CD1c-positive myeloid dendritic cell (primary cell): ENCODE data around the gene SMIM5.
"Not testable (repeated sequence)": the region's sequence is repeated elsewhere in the genome, so short reads cannot be mapped to it uniquely, and the experiment has no call there.

Experiments used
- DNase-seq: peaks from one replicate; pipeline ENCODE4 v3.0.0-alpha.2; 2016; ENCODE audit errors: extremely low spot score

SMIM5 gene

DNA sequence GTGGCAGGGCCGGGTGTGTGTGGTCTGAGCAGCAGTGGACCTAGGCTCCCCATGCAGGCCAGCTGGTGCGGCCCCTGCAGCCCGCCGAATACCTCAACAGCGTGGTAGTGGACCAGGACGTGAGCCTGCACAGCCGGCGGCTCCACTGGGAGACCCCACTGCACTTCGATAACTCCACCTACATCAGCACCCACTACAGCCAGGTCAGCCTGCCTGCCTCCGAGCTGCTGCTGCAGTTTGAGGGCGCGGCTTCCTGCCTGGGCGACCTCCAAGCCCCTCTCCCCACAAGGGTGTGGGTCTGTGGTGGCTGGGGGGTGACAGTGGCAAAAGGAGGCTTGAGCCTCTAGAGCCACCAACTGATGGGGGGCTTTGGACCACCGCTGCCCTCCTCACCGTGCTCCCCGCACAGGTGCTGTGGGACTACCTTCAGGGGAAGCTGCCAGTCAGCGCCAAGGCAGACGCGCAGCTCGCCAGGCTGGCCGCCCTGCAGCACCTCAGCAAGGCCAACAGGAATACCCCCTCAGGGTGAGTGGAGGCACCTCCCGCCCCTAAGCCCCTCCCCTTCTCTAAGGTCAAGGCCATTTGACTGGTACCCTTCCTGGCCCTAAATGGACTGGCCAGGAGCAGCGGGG, 8.4 kb upstream of the SMIM5 start:
- DNase-seq, result no peak

GRCh38 chr17:75625813-75626486, 7.3 kb upstream of the SMIM5 start:
- DNase-seq, result no peak

GRCh38 chr17:75626496-75627038, 6.7 kb upstream of the SMIM5 start:
- no peak for DNase-seq

GRCh38 chr17:75627094-75627493, 6.1 kb upstream of the SMIM5 start:
- no peak for DNase-seq

DNA sequence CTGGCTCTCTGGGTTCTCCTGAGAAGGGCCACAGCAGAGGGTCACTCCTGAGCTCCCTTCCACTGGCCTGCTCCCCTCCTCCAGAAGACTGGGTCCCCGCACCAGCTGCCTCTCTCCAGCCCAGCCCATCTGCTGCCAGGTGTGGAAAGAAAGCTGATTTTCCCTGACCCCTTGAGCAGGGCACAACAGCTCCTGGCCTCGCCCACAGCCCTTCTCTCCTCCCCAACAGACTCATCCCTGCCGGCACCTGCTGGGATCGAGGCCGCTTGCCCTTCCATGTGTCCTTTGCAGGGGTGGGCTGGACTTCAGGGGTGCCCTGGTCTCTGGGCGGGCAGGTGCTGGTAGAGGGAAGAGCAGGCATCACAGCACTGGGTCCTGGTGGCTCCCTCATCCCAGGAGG, 4.8 kb upstream of the SMIM5 start:
- DNase-seq, result no peak

GRCh38 chr17:75629157-75629556, 4.1 kb upstream of the SMIM5 start:
- no peak for DNase-seq

DNA sequence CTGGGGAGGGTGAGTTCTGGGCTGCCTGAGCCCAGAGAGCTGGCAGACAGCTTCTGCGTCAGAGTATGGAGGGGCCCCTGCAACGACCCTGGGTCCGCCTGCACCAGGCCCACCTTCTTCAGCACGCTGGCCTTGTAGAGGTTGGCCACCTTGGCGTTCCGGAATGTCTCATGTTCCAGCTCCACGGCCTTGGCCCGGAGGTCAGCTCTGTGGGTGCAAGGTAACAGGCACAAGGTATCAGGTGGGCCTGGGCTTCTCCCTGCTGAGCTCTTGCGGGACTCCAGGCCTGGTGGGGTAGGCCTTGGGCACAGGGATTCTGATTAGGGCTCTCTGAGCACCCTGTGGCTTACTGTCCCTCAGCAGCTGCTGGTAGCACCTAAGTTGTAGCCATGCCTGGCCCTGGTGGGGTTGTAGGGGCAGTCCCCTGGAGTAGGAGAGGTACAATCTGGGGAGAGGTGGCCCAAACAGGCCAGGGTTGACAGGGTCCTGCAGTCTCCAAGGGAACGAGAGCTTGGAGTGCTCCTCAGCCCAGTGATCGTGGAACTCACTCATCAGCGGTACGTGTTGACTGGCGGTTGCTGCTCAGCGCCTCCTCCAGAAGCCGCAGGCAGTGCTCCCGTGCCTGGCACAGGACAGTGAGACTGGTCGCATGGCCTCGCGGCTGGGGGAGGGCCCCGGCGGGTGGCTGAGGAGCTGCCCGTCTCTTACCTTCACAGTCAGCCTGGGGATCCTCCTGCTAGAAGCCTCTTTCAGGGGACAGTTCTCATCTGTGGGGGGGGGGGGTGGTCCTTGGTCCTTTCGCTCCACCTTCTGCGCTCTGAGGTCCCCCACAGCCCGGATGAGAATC, 2.9 kb upstream of the SMIM5 start:
- DNase-seq, result no peak

DNA sequence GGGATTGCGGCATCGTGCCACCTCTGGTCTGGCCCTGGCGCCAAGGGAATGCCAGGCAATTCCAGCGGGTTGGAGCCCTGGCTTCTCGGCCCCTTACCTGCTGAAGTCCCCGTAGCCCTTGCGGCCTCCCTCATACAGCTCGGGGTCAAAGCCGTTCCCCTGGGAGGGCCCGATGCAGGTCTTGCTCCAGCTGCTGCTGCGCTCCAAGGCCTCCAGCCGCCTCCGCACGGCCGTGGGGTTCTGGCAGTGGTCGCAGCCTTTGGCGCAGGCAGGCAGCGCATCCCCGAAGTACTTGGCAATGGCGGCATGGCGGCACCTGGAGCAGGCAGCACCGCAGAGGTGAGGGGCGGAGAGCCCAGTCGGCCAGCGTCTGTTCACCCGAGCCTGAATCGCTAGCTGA, 1.9 kb upstream of the SMIM5 start:
- no peak for DNase-seq

- no peak for DNase-seq
These were observed 806 bp upstream of the SMIM5 start for GRCh38 chr17:75632428-75632827.

GRCh38 chr17:75633486-75634375, 497 bp downstream of the SMIM5 start:
- DNase-seq, result peak; percentile 69

GRCh38 chr17:75634376-75634740, 1.1 kb downstream of the SMIM5 start:
- DNase-seq, result no peak

DNA sequence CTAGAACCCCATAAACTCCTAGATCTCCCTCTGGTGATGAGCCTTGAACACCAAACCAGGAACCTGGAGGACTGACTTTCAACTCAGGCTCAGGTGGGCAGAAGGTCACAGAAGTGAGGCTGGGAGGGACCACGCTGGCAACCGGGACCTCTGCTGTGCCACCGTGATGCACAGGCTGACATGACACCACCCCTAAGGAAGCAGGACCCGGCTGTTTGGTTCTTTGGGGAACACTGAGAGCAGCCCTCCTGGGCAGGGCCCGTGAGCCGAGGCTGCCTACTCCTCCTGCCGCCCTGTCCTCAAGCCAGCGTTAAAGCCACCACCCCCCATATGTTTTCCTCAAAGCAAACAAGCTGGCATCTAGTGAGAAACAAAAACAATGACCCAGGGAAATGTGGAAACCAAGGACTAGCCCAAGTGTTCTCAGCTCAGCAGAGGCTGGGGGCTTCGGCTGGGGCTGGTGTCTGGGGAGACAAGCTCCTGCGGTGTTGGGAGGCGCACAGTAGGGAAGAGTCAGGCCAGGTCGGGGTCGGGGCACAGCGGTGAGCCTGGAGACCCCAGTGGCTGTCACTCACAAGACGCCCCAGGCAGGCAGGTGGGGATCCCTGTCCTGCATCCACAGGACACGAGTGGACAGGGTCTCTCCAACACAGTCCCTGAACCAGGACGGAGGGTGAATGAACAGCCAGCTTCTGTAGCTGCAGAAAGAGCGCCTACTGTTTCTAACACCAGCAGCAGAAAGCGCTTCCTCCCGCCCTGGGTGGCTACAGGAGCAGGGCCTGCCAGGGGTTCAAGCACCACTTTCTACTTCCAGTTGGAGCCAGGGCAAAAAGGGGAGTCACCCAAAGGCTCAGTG, 1.7 kb downstream of the SMIM5 start:
- DNase-seq, result no peak

GRCh38 chr17:75635610-75636202, 2.5 kb downstream of the SMIM5 start:
- DNase-seq, result no peak

- no peak for DNase-seq
These were observed 3.3 kb downstream of the SMIM5 start for GRCh38 chr17:75636381-75637142.

- DNase-seq, result no peak
These were observed 3.9 kb downstream of the SMIM5 start for GRCh38 chr17:75637143-75637538.

DNA sequence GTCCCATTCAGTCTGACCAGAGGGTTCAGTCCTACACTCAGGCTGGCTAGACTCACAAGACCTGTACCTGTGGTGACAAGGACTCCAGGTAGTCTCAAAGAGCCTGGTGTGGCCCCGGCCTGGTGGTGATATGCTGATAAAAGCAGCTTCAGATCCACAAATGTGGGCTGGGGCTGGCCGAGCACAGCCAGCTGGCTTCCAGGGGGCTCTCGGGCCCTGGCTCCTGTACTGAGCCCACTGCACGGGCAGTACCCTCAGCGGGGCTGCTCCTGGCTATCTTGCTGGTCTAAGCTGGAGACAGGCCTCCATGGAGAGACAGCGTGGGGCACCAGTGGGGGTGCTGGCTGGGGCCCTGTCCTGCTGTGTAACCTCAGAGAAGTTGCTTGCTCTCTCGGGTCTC, 4.3 kb downstream of the SMIM5 start:
- DNase-seq, result no peak

DNA sequence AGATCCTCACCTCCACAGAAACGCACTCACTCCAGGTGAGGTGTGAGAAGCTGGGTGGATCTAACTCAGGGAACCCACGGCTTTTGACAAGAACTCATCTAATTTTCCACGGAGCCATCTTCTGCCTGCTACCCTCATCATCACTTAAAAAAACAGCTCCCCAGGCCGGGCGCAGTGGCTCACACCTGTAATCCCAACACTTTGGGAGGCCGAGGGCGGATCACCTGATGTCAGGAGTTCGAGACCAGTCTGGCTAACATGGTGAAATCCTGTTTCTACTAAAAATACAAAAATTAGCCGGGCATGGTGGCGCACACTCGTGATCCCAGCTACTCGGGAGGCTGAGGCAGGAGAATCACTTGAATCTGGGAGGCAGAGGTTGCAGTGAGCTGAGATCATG, 4.8 kb downstream of the SMIM5 start:
- DNase-seq, result not testable (repeated sequence)

DNA sequence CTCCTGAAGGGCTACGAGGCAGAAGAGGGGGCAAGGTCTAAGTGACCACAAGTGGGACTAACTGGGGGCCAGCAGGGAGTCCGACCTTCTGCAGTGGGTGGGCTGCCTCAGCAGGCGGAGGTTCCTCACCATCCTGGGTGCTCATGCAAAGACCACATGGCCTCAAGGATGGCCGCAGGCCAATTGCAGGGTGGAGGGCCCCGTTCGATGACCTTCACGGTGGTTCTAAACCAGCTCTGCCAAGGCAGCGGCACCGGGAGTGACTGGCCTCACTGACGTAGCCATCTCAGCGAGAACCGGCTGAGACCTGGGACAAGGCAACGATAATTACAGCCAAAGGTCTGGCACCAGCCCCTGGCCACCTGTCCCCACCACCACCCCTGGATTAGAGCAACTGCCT, 5.7 kb downstream of the SMIM5 start:
- DNase-seq, result no peak

DNA sequence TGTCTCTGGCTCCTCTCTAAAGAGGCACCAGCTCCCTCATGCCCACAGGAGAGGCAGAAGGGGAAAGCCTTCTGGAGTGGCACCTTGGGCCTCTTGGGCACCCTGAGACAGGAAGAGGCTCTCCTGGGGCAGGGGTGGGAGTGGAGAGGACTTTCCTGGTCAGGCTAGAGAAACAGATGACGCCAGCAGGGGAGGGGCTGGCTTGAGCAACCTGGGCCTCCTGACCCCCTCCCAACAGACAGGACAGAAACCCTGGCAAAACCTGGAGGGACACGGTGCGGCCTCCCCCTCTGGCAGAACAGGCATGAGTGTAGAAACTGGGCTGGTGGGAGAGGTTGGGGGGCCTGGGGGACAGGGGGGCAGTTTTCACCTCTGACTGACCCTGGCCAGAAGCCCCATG, 6.1 kb downstream of the SMIM5 start:
- DNase-seq, result no peak
